Fibroblast of lung (primary cell): ENCODE results near the gene TTC33. TPM values are rescaled to one million over a fixed set of nuclear protein-coding genes. Genes with fewer than 3 reads are reported as not detected.

Experiments
- DNase-seq, 2 donors: peaks; one replicate each; pipeline versions ENCODE4 v3.0.0 to v3.0.0-alpha.2; 2010; ENCODE audit warnings: low read depth in 2 of 2
- H2AFZ ChIP-seq: 2 replicates; pipeline ENCODE4 v1.5.1; 2012; ENCODE audit warnings: low read length, control low read depth, inconsistent platforms
- H3K27ac ChIP-seq: 2 replicates; pipeline ENCODE4 v1.5.1; 2011; ENCODE audit warnings: low read length, control low read depth; ENCODE audit not compliant: insufficient read depth
- H3K27me3 ChIP-seq: 2 replicates; pipeline ENCODE4 v1.5.1; 2011; ENCODE audit warnings: mild to moderate bottlenecking, low read length; ENCODE audit not compliant: control insufficient read depth, insufficient read depth
- H3K36me3 ChIP-seq: 2 replicates; pipeline ENCODE4 v1.5.1; 2011; ENCODE audit warnings: low read length; ENCODE audit not compliant: control insufficient read depth, insufficient read depth
- H3K4me1 ChIP-seq: 2 replicates; pipeline ENCODE4 v1.5.1; 2011; ENCODE audit warnings: low read length; ENCODE audit not compliant: control insufficient read depth, insufficient read depth; ENCODE audit errors: extremely low read depth
- H3K4me2 ChIP-seq: 2 replicates; pipeline ENCODE4 v1.5.1; 2011; ENCODE audit warnings: low read length, control low read depth; ENCODE audit not compliant: insufficient read depth; ENCODE audit errors: extremely low read depth
- H3K4me3 ChIP-seq, 4 experiments: fragments of 200-600 bp in 1 of 4; sonication (generic) in 1 of 4; replicated peaks in 1 of 4; 2 replicates each; pipeline ENCODE4 v1.5.1; 2011 to 2016; ENCODE audit warnings: low read length in 4 of 4, low read depth in 3 of 4, mild to moderate bottlenecking in 3 of 4, control low read depth in 2 of 4, inconsistent platforms in 1 of 4, mixed read lengths in 1 of 4; ENCODE audit not compliant: insufficient read depth in 1 of 4; ENCODE audit errors: control extremely low read depth in 1 of 4
- H3K79me2 ChIP-seq: 2 replicates; pipeline ENCODE4 v1.5.1; 2012; ENCODE audit warnings: mild to moderate bottlenecking, low read length, inconsistent platforms; ENCODE audit not compliant: control insufficient read depth, insufficient read depth
- H3K9ac ChIP-seq: 2 replicates; pipeline ENCODE4 v1.5.1; 2011; ENCODE audit warnings: mild to moderate bottlenecking, low read length, control low read depth; ENCODE audit not compliant: insufficient read depth
- H3K9me3 ChIP-seq: 2 replicates; pipeline ENCODE4 v1.5.1; 2012; ENCODE audit warnings: low read depth, low read length; ENCODE audit not compliant: control insufficient read depth, insufficient read depth
- H4K20me1 ChIP-seq: 2 replicates; pipeline ENCODE4 v1.5.1; 2011; ENCODE audit warnings: low read length; ENCODE audit not compliant: control insufficient read depth, insufficient read depth; ENCODE audit errors: extremely low read depth
- EZH2 ChIP-seq: IDR thresholded peaks from 2 replicates; pipeline ENCODE4 v1.5.1; 2012; ENCODE audit warnings: low read length, control low read depth, mild to moderate bottlenecking; ENCODE audit errors: missing control alignments
- polyA plus RNA-seq, 2 donors: library from polyadenylated mRNA; depleted of rRNA in 1 of 2; stranded (reverse) in 1 of 2; unstranded in 1 of 2; fragments of >200 nt; gene quantifications; 2 replicates each; pipeline ENCODE4 v1.2.1, GENCODE V29; 2011 to 2012; ENCODE audit warnings: missing spikeins in 1 of 2
- total RNA-seq: library from RNA; depleted of rRNA; stranded (reverse); fragments of >200 nt; gene quantifications from 2 replicates; pipeline ENCODE4 v1.2.1, GENCODE V29; 2014
- TF ChIP-seq, protein P1 (sequence below), 2 donors: IDR thresholded peaks in 1 of 2; conservative IDR thresholded peaks in 1 of 2; 1 replicate in 1 of 2; 2 replicates in 1 of 2; pipeline ENCODE4 v1.5.1; 2011 to 2012; ENCODE audit warnings: low read length in 2 of 2, control low read depth in 1 of 2, inconsistent platforms in 1 of 2, low read depth in 1 of 2, mild to moderate bottlenecking in 1 of 2

The TTC33 gene
- total and polyA plus RNA-seq, 2 donors (not counting 1 experiment from before 2014, with no cell fraction given): 8.7 to 16.3 TPM

DNA sequence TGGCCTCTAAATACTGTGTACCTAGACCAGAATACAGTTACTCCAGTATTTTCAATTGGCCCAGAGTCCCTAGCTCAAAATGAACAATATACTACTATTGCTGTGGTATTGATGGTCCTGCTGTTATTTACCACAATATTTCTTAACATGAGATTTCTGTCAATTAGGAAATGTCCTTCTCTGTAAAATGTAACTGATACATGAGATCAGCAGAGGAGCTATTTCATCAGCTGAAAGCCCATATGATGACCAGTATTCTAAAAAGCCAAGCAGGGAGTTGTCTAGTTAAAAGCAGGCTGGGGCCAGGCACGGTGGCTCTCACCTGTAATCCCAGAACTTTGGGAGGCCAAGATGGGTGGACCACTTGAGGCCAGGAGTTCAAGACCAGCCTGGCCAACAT, 263.7 kb downstream of the TTC33 start:
- H3K27me3 ChIP-seq: no peaks in the 10 kb centered on the region
- H3K36me3 ChIP-seq: no peaks in the 10 kb centered on the region
- H3K27ac ChIP-seq: no peak overlapping the region
- H3K79me2 ChIP-seq: no peaks in the 10 kb centered on the region
- H2AFZ ChIP-seq: no peak overlapping the region
- TF ChIP-seq, protein P1, sequence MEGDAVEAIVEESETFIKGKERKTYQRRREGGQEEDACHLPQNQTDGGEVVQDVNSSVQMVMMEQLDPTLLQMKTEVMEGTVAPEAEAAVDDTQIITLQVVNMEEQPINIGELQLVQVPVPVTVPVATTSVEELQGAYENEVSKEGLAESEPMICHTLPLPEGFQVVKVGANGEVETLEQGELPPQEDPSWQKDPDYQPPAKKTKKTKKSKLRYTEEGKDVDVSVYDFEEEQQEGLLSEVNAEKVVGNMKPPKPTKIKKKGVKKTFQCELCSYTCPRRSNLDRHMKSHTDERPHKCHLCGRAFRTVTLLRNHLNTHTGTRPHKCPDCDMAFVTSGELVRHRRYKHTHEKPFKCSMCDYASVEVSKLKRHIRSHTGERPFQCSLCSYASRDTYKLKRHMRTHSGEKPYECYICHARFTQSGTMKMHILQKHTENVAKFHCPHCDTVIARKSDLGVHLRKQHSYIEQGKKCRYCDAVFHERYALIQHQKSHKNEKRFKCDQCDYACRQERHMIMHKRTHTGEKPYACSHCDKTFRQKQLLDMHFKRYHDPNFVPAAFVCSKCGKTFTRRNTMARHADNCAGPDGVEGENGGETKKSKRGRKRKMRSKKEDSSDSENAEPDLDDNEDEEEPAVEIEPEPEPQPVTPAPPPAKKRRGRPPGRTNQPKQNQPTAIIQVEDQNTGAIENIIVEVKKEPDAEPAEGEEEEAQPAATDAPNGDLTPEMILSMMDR (conservative IDR thresholded peaks at IDR 0.05 in 1 of 2, IDR thresholded peaks at IDR 0.05 in 1 of 2; ENCODE audit: low read depth in 1 of 2, low read length in 2 of 2): no peak
- no peak for TF ChIP-seq EZH2
- H3K9me3 ChIP-seq: no peaks in the 10 kb centered on the region
- H3K4me3 ChIP-seq: no peak overlapping the region
- H3K4me1 ChIP-seq: no peaks in the 10 kb centered on the region
- H3K4me2 ChIP-seq: no peak overlapping the region
- H4K20me1 ChIP-seq: no peaks in the 10 kb centered on the region
- no peak overlapping the region for H3K9ac ChIP-seq
- DNase-seq: no peak

GRCh38 chr5:40491644-40492043, 264.1 kb downstream of the TTC33 start:
- no peak for TF ChIP-seq EZH2
- TF ChIP-seq, protein P1 (conservative IDR thresholded peaks at IDR 0.05 in 1 of 2, IDR thresholded peaks at IDR 0.05 in 1 of 2; ENCODE audit: low read depth in 1 of 2, low read length in 2 of 2): no peak
- Histone ChIP-seq H3K4me1 (no peaks in the 10 kb centered on the region), H3K79me2 (no peaks in the 10 kb centered on the region), H3K4me2 (no peak overlapping the region), H3K9ac (no peak overlapping the region), H4K20me1 (no peaks in the 10 kb centered on the region), H3K9me3 (no peaks in the 10 kb centered on the region), H2AFZ (no peak overlapping the region), H3K27ac (no peak overlapping the region), H3K36me3 (no peaks in the 10 kb centered on the region), H3K4me3 (no peak overlapping the region), H3K27me3 (no peaks in the 10 kb centered on the region)
- no peak for DNase-seq

DNA sequence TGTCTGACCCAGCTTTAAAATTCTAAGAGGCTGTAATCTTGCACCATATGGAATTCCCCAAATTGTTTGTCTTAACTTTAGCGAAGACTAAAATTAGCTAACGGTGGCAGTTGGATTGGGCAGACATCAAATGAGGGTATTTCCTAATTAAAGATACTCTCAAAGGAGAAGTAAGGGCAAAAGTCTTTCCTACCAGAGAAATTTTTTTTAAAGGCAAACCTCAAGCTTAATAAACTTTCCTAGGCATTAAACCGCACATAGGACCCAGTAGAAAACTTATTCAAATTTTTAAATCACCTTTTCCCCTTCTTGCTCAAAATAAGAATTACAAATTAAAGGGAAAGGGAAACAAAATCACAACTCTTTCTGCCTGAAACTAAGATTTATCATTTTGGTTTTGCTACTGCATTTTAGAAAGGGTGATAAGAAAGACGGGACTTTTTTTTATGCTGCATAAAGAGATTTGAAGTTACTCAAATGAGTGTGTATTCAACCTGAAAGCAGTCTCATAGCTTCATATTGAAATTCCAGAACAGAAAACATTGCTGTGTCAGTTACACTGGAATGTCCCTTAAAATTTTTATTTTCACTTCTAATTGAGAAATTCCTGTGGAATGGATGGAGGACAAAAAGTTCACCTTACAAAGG, 265.2 kb downstream of the TTC33 start:
- Histone ChIP-seq H4K20me1 (no peaks in the 10 kb centered on the region), H3K79me2 (no peaks in the 10 kb centered on the region), H3K36me3 (no peaks in the 10 kb centered on the region), H3K9ac (no peak overlapping the region), H3K27ac (no peak overlapping the region), H3K4me1 (no peaks in the 10 kb centered on the region), H2AFZ (no peak overlapping the region), H3K27me3 (no peaks in the 10 kb centered on the region), H3K9me3 (no peaks in the 10 kb centered on the region), H3K4me3 (no peak overlapping the region), H3K4me2 (no peak overlapping the region)
- TF ChIP-seq, protein P1 (conservative IDR thresholded peaks at IDR 0.05 in 1 of 2, IDR thresholded peaks at IDR 0.05 in 1 of 2; ENCODE audit: low read depth in 1 of 2, low read length in 2 of 2): no peak
- no peak for TF ChIP-seq EZH2
- DNase-seq: peak in 1 of 2 donors; percentile 12
